HG02763 (cell line): Measurements from ENCODE around the gene UGT1A3.

Experiments used
- ATAC-seq: cut with Tn5 transposase; IDR thresholded peaks from one replicate; pipeline ENCODE4 v1.9.1; 2021; ENCODE audit warnings: mild to moderate bottlenecking, moderate library complexity; ENCODE audit not compliant: unreplicated experiment

UGT1A3 gene

DNA sequence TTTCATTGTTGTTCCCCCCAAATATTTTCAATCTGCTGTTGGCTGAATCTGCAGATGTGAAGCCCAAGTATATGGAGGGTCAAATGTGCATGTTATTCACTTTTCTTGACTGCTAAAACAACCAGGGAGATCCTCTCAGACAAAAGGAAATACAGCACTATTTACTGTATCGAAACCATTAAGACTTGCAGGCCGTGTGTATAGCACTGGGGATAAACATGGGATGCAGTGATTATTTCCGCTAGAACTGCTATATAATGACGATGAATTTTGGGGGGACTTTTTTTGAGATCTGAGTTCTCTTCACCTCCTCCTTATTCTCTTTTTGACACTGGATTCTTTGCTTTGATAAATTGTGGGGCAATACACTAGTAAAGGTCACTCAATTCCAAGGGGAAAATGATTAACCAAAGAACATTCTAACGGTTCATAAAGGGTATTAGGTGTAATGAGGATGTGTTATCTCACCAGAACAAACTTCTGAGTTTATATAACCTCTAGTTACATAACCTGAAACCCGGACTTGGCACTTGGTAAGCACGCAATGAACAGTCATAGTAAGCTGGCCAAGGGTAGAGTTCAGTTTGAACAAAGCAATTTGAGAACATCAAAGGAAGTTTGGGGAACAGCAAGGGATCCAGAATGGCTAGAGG is 27.7 kb downstream of the UGT1A3 start:
- no peak for ATAC-seq

DNA sequence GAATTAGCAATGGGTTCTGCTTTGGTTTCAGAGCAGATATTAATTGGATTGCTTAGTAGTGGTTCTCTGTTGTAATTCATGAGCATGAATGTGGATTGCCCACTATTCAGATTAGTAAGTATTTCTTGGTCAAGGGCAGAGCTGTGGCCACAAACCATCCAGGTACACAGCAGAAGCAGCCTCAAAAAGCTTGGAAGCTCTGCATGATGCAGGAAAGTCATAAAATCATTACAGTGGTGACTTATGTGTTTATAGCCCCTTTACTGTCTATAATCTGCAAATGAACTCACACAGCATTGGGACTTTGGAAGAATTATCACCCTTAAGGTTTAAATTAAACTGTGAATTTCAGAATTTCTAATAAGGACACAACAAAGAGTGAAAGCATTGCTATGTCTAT is 29.3 kb downstream of the UGT1A3 start:
- no peak for ATAC-seq

DNA sequence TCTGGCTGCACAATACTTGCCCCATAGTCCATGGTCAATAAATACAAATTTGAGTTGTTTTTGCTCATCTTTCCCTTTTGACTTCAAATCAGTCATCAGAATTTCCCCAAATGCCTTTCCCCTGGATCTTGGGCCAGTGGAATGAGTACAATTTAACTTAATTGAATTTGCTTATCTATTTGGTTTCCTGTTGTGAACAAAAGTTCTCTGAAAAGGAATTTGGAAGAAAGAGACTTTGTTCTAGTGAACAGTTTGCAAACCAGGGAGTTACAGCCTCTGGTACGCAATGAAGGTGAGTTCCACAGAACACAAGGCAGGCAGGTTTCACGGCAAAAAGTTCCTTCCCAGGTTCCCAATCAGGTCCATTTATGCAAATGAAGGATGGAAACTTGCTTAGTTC is 30.0 kb downstream of the UGT1A3 start:
- no peak for ATAC-seq

DNA sequence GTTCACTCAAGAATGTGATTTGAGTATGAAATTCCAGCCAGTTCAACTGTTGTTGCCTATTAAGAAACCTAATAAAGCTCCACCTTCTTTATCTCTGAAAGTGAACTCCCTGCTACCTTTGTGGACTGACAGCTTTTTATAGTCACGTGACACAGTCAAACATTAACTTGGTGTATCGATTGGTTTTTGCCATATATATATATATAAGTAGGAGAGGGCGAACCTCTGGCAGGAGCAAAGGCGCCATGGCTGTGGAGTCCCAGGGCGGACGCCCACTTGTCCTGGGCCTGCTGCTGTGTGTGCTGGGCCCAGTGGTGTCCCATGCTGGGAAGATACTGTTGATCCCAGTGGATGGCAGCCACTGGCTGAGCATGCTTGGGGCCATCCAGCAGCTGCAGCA is 31.2 kb downstream of the UGT1A3 start, which contains the start of gene UGT1A1:
TSS of gene UGT1A1 (plus strand) at position 228 of the 400 bp plus-strand sequence. CDS start at position 246, 18 bp downstream.
- no peak for ATAC-seq

DNA sequence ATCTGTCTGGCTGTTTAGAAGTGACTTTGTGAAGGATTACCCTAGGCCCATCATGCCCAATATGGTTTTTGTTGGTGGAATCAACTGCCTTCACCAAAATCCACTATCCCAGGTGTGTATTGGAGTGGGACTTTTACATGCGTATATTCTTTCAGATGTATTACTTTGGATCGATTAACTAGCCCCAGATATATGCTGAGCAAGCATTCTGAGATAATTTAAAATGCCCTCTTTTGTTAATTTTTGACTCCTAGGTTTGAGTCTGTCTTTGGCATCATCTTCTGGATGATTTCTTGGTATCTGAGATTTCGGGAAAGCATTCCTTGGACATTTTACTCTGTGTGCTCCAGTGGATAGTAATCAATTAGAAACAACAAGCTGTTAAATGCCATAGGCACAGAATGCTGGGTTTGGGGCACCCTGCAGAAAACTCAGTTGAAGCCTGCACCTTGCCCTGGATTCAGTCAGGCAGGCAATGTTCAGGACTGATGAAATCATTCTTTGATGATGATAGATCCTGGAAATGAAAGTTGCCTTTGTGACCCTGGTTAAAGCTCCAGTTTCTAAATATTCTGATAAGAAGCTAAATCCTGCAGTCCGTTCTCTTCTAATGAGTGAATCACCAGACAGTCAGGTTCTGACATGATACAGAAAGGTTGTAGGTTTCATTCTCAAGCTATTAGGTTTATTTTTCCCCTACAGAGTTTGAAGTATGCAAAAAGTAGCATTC is 32.4 kb downstream of the UGT1A3 start:
- ATAC-seq, result no peak

DNA sequence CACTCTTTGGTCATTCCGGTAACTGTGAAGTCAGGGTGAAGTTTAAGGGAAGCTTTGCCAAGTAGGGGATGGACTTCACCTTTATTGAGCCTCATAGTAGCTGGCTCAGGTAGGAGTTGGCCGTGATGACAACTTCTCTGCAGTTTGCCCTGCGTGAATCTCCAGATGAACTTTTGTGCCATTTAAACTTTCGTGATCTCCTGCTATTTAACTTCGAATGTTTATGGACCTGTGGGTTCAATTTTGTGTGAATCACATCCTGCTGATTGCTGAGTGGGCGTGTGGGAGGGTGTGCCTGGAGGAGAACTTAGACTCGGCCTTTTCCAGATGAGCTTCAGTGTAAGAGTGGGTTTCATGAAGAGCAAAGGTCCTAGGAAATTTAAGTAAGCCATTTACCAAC is 35.4 kb downstream of the UGT1A3 start:
- no peak for ATAC-seq

DNA sequence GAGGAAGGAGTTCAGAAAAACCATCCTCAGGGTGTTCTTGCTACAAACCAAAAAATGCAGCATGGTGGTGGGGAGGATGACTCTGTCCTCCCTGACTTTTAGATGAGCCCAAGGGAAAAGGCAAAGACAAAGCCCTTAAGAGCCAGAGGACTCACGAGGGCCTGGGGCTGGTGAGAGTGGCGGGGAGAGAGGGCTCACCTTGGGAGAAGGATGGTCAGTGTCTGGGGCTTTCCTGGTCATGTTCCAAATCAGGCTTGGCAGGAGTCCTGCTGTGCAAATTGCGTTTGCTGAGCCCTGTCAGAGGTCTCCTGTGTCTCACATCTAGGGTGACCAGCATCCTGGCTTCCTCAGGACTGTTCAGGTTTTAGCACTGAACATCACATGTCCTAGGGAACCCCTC is 35.9 kb downstream of the UGT1A3 start:
- no peak for ATAC-seq

DNA sequence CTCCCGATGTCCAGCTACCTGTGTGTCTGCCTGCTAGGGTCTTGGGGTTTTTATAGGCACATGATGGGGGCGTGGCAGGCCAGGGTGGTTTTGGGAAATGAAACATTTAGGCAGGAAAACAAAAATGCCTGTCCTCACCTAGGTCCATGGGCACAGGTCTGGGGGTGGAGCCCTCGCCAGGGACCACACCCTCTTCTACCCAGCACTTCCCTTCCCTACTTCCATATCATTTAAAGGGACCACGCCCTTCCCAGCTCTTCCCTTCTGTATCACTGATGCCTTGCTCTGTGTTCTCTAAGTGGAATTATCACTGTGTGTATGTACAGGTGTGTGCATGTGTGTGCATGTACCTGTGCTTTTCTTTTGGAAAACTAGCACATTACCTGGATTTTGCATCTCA is 37.6 kb downstream of the UGT1A3 start:
- ATAC-seq, result no peak

DNA sequence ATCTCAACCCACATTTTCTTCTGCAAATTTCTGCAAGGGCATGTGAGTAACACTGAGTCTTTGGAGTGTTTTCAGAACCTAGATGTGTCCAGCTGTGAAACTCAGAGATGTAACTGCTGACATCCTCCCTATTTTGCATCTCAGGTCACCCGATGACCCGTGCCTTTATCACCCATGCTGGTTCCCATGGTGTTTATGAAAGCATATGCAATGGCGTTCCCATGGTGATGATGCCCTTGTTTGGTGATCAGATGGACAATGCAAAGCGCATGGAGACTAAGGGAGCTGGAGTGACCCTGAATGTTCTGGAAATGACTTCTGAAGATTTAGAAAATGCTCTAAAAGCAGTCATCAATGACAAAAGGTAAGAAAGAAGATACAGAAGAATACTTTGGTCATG is 39.2 kb downstream of the UGT1A3 start:
- no peak for ATAC-seq

DNA sequence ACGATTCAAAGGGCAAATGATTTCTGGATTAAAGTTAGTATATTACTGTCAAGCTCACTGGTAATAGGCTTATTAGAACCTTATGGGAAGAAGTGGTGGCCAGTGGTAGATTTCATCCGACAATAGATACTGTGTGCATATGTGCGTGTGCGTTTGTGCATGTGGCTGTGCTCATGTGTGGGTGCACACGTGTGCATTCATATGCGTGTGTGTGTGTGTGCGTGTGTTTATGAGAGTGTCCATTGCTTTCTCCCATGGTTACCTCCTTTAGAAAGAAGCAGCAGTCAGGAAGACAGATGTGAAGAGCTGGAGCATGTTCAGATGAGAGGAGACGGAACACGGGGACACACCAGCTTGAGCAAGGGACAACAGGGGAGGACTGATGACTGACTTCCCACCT is 40.4 kb downstream of the UGT1A3 start:
- ATAC-seq, result no peak

DNA sequence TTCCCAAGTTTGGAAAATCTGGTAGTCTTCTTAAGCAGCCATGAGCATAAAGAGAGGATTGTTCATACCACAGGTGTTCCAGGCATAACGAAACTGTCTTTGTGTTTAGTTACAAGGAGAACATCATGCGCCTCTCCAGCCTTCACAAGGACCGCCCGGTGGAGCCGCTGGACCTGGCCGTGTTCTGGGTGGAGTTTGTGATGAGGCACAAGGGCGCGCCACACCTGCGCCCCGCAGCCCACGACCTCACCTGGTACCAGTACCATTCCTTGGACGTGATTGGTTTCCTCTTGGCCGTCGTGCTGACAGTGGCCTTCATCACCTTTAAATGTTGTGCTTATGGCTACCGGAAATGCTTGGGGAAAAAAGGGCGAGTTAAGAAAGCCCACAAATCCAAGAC is 43.3 kb downstream of the UGT1A3 start:
- ATAC-seq, result no peak

DNA sequence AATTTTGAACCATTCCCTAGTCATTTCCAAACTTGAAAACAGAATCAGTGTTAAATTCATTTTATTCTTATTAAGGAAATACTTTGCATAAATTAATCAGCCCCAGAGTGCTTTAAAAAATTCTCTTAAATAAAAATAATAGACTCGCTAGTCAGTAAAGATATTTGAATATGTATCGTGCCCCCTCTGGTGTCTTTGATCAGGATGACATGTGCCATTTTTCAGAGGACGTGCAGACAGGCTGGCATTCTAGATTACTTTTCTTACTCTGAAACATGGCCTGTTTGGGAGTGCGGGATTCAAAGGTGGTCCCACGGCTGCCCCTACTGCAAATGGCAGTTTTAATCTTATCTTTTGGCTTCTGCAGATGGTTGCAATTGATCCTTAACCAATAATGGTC is 43.7 kb downstream of the UGT1A3 start:
- no peak for ATAC-seq

DNA sequence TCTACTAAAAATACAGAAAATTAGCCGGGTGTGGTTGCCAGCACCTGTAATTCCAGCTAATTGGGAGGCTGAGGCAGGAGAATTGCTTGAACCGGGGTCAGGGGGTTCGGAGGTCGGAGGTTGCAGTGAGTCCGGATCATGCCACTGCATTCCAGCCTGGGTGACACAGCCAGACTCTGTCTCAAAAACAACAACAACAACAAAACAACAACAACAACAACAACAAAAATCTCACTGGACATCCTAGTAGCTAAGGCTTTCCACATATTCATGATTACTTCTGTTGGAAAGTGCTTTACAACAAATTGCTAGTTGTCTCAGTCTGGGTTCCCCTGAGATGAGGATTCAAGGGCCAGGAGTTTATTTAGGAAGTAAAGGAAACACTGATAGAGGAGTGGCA is 45.0 kb downstream of the UGT1A3 start:
- no peak for ATAC-seq

DNA sequence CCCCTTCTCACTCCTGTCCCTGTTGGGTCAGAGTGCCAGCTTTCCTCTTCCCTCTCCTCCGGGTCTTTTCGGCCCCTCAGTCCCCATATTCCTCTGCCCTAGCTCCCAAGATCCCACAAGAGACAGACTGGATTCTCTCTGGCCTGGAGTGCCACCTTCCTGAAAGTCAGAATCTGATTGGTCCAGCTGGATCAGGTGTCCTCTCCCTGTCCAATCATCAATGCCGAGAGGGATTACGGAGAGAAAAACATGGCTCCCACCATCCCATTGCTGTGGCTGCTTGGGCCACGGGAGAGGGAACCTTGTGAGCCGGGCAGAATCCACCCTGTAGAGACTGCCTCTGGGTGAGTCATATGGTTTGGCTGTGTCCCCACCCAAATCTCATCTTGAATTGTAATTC is 46.6 kb downstream of the UGT1A3 start:
- ATAC-seq, result no peak

DNA sequence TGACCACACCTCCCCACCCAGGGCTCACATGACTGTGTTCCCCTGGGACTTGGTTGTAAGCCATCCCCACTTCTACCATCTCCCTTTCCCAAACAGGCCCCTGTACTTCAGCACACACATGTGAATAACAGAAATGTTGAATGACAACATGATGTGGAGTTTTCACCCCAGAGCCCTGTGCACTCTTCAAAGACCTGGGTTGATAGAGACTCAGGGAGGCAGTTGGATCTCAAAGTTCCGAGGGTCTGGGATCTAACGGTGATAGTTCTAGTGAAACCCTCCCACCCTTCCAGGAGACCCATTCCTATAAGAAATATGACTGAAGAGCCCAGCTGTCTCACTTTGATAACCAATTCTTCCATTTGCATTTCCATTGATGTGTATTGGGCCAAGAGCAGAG is 49.2 kb downstream of the UGT1A3 start, which contains the start of gene MROH2A:
TSS of gene MROH2A (plus strand) at position 301 of the 400 bp plus-strand sequence. CDS start 1,029 bp downstream, outside the sequence.
- ATAC-seq, result no peak

DNA sequence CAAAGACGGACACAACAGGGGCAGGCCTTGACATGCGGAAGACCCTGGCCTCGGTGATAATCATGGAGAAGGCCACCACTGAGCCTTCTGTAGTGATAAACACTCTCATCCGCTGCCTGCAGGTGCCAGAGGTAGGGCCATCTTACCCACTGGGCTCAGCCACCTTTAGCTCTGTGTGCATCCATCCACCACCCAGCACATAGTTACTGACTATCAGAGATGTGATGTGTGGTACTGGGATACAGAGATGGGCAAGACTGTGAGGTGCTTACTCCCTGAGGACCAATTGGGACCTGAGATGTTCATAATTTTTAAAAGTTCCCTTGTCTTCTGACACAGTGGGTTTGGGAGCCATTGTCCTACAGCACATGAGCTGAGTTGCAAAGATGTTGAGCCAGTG is 50.9 kb downstream of the UGT1A3 start:
- ATAC-seq, result no peak

DNA sequence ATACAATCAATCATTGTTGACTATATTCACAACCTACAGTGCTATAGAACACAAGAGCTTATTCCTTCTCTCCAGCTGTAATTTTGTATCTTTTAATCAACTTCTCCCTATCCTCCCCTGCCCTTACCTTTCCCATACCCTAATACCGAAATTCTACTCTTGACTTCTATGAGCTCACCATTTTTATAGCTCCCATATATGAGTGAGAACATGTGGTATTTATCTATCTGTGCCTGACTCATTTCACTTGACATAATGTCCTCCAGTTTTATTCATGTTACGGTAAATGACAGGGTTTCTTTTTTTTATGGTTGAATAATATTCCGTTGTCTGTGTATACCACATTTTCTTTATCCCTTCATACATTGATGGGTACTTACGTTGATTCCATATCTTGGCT is 51.9 kb downstream of the UGT1A3 start:
- no peak for ATAC-seq

DNA sequence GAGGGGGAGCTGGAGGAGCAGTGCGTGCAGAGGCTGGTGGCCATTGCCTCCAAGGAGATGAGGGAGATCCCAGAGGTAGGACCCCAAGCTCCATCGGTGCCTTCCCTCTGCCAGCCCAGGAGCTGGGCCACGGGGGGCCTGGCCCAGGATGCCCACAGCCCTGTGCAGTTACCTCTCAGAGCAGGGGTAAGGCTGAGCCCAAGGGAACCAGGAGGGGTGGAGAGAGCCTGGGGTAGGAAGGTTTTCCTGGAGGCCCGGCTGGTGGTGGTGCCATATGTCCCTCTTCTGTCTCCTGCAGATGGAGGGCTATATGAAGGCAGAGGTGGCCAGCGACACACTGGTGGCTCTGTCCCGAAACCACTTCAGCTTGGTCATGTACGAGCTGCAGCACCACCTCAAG is 60.7 kb downstream of the UGT1A3 start:
- no peak for ATAC-seq

DNA sequence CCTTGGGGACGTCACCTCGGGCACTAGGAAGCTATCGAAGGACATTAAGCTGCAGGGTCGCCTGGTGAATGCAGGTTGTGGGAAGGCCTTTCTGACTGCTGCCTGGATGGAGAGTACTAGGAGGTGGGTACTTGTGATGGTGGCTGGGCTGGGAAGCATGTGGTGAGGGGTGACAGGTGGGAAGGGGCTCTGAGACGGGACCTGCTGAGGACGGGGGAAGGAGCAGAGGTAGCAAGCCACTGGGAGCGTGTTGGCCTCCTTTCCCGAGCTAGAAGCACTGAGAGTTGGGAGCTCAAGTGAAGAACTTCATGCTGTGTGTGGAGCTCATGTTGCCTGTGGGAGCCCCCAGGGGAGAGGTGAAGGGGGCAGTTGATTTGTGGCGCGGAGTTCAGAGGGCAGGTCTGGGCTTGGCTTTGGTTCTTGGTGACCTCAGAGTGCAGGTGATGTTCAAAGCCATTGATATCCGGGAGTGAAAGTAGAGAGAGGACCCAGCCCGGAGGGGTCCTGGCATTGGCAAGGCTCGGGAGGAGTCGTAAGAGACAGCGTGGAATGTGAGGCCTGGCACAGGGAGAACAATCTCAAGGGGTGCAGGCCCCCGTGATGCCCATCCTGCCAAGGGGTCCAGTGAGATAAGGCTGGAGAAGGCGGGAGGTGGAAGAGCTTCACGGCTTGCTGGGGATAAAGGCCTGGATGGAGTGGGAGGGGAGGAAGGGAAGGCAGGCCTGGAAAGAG is 62.5 kb downstream of the UGT1A3 start:
- no peak for ATAC-seq

DNA sequence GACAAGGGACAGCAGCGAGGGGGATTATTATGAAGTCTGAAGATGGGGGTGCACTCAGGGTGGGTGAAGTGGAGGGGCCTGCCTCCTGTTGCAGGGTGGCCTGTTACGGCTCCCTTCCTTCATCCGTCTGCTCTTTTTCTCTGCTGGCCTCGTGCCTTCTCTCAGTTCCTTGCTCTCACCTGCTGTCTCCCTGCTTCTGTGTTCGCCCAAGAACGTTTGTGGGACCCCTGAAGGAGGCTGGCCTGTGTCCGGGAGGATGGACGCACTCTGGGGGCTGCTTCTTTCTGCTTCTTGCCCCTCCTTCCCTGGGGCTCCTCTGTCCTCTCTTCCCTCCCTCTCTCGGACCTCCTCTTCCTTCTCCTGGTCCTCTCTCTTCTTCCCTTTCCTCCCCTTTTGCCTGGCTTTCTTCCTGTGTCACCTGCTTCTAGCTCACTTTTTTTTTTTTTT is 63.1 kb downstream of the UGT1A3 start:
- ATAC-seq, result no peak

DNA sequence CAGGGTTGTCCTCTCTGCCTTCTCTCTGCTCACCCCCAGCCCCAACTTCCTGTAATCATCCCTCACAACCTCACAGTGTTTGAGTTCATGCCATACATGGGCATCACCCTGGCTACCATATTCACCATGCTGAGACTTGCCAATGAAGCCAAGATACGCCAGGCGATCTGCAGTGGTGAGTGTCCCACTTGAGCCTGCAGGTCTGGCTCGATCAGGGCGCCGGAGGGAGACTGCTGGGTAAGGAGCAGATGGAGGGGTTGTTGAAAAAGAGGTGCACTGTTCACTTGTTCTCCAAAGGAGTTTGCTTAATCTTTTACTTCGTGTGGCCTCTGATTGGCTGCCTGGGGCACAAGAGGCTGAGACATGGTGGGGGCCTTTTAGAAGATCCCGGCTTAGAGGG is 63.9 kb downstream of the UGT1A3 start:
- no peak for ATAC-seq
